ENCODE data around the gene KCNC3.

- no peak for TF ChIP-seq EZH2 (IDR thresholded peaks at IDR 0.05; ENCODE audit: borderline replicate concordance, low read length)
- TF ChIP-seq, protein P1, sequence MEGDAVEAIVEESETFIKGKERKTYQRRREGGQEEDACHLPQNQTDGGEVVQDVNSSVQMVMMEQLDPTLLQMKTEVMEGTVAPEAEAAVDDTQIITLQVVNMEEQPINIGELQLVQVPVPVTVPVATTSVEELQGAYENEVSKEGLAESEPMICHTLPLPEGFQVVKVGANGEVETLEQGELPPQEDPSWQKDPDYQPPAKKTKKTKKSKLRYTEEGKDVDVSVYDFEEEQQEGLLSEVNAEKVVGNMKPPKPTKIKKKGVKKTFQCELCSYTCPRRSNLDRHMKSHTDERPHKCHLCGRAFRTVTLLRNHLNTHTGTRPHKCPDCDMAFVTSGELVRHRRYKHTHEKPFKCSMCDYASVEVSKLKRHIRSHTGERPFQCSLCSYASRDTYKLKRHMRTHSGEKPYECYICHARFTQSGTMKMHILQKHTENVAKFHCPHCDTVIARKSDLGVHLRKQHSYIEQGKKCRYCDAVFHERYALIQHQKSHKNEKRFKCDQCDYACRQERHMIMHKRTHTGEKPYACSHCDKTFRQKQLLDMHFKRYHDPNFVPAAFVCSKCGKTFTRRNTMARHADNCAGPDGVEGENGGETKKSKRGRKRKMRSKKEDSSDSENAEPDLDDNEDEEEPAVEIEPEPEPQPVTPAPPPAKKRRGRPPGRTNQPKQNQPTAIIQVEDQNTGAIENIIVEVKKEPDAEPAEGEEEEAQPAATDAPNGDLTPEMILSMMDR (IDR thresholded peaks at IDR 0.05; ENCODE audit: low read length) = no peak
These were observed 6.0 kb downstream of the KCNC3 start for GRCh38 chr19:50322931-50323781.
